ENCODE results near the gene CCNA2. TPM values are rescaled to one million over a fixed set of nuclear protein-coding genes. Genes with fewer than 3 reads are reported as not detected.

CCNA2 gene
- total RNA-seq, 2 donors from 2014 or later, result 2.4 to 2.5 TPM

DNA sequence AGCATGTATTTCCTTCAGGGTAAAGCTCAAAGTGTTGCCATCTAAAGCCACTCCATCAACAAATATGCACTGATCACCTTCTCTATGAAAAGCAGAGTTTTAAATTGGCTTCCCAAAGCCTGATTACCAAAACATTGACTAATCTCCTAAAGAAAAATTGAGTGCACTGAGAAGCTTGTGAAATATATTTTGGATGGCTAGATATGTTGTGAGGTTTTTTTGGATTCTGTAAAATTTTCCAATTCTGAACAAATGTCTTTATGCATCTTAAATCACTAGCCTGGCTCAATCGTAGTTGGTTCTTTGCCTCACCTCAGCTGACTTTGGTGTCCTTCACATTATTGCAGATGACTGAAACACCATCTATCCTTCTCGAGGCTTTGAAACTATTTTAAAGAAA, 37.5 kb downstream of the CCNA2 start:
- Histone ChIP-seq H3K27me3 (replicated peaks; ENCODE audit: insufficient read depth) (no peaks in the 10 kb centered on the region), H3K4me3 (no peak overlapping the region), H3K9me3 (no peaks in the 10 kb centered on the region), H3K27ac (no peak overlapping the region), H3K4me1 (ENCODE audit: control insufficient read depth in 1 of 2, low read depth in 2 of 2) (no peaks in the 10 kb centered on the region), H3K36me3 (no peaks in the 10 kb centered on the region)
- TF ChIP-seq CTCF (IDR thresholded peaks at IDR 0.05), result no peak
- no peak for DNase-seq (ENCODE audit: low spot score)
- no peak for ATAC-seq (ENCODE audit: insufficient number of reproducible peaks, low FRiP score, low read depth)

GRCh38 chr4:121785479-121785878, 38.2 kb downstream of the CCNA2 start:
- Histone ChIP-seq H3K27ac (no peak overlapping the region), H3K27me3 (replicated peaks; ENCODE audit: insufficient read depth) (no peaks in the 10 kb centered on the region), H3K4me3 (no peak overlapping the region), H3K4me1 (ENCODE audit: control insufficient read depth in 1 of 2, low read depth in 2 of 2) (no peaks in the 10 kb centered on the region), H3K9me3 (no peaks in the 10 kb centered on the region), H3K36me3 (no peaks in the 10 kb centered on the region)
- no peak for DNase-seq (ENCODE audit: low spot score)
- TF ChIP-seq CTCF (IDR thresholded peaks at IDR 0.05), result no peak
- ATAC-seq (ENCODE audit: insufficient number of reproducible peaks, low FRiP score, low read depth), result no peak

DNA sequence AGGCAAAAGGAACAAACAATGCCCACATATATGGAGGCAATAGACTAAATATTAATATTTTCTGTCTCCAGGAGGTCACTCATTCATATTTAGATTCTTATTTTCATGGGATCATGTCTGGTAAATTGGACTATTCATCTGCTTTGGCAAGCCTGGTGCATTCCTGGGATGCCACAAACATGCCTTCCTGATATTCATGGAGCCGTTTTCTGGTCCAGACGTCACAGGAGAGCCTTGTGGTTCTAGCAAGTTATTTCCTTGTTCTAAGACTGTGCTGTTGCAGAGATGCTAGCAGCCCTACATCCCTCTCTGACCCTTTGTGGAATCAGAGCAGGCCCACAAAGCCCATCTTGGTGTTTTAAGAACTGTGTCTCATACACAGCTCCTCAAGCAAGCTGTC, 38.7 kb downstream of the CCNA2 start:
- ATAC-seq (ENCODE audit: insufficient number of reproducible peaks, low FRiP score, low read depth), result no peak
- Histone ChIP-seq H3K4me1 (ENCODE audit: control insufficient read depth in 1 of 2, low read depth in 2 of 2) (no peaks in the 10 kb centered on the region), H3K36me3 (no peaks in the 10 kb centered on the region), H3K27me3 (replicated peaks; ENCODE audit: insufficient read depth) (no peaks in the 10 kb centered on the region), H3K9me3 (no peaks in the 10 kb centered on the region), H3K4me3 (no peak overlapping the region), H3K27ac (no peak overlapping the region)
- no peak for TF ChIP-seq CTCF (IDR thresholded peaks at IDR 0.05)
- DNase-seq (ENCODE audit: low spot score), result no peak

DNA sequence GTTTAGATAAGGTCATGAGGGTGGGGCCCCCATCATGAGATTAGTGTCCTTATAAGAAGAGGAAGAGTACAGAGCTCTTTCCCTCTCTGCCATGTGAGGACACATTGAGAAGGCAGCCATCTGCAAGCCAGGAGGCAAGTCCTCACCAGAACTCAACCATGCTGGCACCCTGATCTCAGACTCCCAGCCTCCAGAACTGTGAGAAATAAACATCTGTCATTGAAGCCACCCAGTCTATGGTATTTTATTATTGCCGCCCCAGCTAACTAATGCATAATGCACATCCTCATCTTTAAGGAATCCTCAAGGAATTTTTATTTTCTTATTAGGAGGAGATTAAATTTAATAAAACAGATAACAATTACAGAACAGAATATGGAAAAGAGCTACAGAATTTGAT, 39.3 kb downstream of the CCNA2 start:
- H3K4me3 ChIP-seq, result no peak overlapping the region
- ATAC-seq (ENCODE audit: insufficient number of reproducible peaks, low FRiP score, low read depth) (no peak), DNase-seq (ENCODE audit: low spot score) (no peak)
- no peaks in the 10 kb centered on the region for H3K4me1 ChIP-seq (ENCODE audit: control insufficient read depth in 1 of 2, low read depth in 2 of 2)
- TF ChIP-seq CTCF (IDR thresholded peaks at IDR 0.05), result no peak
- H3K27ac ChIP-seq, result no peak overlapping the region
- no peaks in the 10 kb centered on the region for H3K36me3 ChIP-seq
- H3K9me3 ChIP-seq, result no peaks in the 10 kb centered on the region
- no peaks in the 10 kb centered on the region for H3K27me3 ChIP-seq (replicated peaks; ENCODE audit: insufficient read depth)

DNA sequence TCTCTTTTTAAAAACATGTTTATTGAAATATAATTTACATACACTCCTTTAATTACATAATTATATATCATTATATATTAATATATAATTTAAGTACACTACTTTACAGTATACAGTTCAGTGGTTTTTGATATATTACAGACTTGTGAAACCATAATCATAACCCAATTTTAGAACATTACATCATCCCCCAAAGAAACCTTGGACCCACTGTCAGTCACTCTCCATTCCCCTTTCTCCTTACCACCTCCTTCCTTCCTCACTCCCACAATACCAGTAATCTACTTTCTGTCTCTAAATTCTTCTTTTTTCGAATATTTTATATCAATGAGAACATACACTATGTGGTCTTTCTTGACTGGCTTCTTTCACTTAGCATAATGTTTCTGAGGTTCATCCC, 40.5 kb downstream of the CCNA2 start:
- no peak for TF ChIP-seq CTCF (IDR thresholded peaks at IDR 0.05)
- no peak overlapping the region for H3K4me3 ChIP-seq
- ATAC-seq (ENCODE audit: insufficient number of reproducible peaks, low FRiP score, low read depth) (no peak), DNase-seq (ENCODE audit: low spot score) (no peak)
- no peaks in the 10 kb centered on the region for H3K4me1 ChIP-seq (ENCODE audit: control insufficient read depth in 1 of 2, low read depth in 2 of 2)
- no peaks in the 10 kb centered on the region for H3K9me3 ChIP-seq
- no peaks in the 10 kb centered on the region for H3K27me3 ChIP-seq (replicated peaks; ENCODE audit: insufficient read depth)
- no peak overlapping the region for H3K27ac ChIP-seq
- no peaks in the 10 kb centered on the region for H3K36me3 ChIP-seq

Measured in thoracic aorta (tissue), 2 donors.